DND-41 (cell line): Measurements from ENCODE around the gene PNPT1.

Experiments used
- EZH2 ChIP-seq: IDR thresholded peaks from 3 replicates; pipeline ENCODE4 v1.6.1; 2012; ENCODE audit warnings: borderline replicate concordance, low read depth, mild to moderate bottlenecking, moderate library complexity, low read length, inconsistent platforms; ENCODE audit not compliant: severe bottlenecking
- TF ChIP-seq, protein P1 (sequence below): IDR thresholded peaks from 2 replicates; pipeline ENCODE4 v1.5.1; 2012; ENCODE audit warnings: borderline replicate concordance, low read length, moderate library complexity, mild to moderate bottlenecking; ENCODE audit not compliant: poor library complexity, severe bottlenecking; ENCODE audit errors: extremely low read depth

GRCh38 chr2:55604027-55604565 is 89.5 kb downstream of the PNPT1 start:
- TF ChIP-seq, protein P1, sequence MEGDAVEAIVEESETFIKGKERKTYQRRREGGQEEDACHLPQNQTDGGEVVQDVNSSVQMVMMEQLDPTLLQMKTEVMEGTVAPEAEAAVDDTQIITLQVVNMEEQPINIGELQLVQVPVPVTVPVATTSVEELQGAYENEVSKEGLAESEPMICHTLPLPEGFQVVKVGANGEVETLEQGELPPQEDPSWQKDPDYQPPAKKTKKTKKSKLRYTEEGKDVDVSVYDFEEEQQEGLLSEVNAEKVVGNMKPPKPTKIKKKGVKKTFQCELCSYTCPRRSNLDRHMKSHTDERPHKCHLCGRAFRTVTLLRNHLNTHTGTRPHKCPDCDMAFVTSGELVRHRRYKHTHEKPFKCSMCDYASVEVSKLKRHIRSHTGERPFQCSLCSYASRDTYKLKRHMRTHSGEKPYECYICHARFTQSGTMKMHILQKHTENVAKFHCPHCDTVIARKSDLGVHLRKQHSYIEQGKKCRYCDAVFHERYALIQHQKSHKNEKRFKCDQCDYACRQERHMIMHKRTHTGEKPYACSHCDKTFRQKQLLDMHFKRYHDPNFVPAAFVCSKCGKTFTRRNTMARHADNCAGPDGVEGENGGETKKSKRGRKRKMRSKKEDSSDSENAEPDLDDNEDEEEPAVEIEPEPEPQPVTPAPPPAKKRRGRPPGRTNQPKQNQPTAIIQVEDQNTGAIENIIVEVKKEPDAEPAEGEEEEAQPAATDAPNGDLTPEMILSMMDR = no peak
- no peak for TF ChIP-seq EZH2
